Peyer's patch (tissue), 4 donors: ENCODE data around the gene RETREG2.

Experiments used
- POLR2A ChIP-seq, 2 donors: fragments of 450-650 bp; IDR thresholded peaks; one replicate each; pipeline ENCODE4 v1.5.1; 2017; ENCODE audit warnings: antibody characterized with exemption in 2 of 2, mild to moderate bottlenecking in 2 of 2, moderate library complexity in 2 of 2
- TF ChIP-seq, protein P1 (sequence below), 6 experiments: fragments of 450-650 bp in 4 of 6; fragments of 200-600 bp in 2 of 6; sonication (generic) in 1 of 6; IDR thresholded peaks; one replicate each; pipeline ENCODE4 v1.5.1; 2017 to 2019; ENCODE audit warnings: antibody characterized with exemption in 6 of 6, mild to moderate bottlenecking in 3 of 6, moderate library complexity in 1 of 6

DNA sequence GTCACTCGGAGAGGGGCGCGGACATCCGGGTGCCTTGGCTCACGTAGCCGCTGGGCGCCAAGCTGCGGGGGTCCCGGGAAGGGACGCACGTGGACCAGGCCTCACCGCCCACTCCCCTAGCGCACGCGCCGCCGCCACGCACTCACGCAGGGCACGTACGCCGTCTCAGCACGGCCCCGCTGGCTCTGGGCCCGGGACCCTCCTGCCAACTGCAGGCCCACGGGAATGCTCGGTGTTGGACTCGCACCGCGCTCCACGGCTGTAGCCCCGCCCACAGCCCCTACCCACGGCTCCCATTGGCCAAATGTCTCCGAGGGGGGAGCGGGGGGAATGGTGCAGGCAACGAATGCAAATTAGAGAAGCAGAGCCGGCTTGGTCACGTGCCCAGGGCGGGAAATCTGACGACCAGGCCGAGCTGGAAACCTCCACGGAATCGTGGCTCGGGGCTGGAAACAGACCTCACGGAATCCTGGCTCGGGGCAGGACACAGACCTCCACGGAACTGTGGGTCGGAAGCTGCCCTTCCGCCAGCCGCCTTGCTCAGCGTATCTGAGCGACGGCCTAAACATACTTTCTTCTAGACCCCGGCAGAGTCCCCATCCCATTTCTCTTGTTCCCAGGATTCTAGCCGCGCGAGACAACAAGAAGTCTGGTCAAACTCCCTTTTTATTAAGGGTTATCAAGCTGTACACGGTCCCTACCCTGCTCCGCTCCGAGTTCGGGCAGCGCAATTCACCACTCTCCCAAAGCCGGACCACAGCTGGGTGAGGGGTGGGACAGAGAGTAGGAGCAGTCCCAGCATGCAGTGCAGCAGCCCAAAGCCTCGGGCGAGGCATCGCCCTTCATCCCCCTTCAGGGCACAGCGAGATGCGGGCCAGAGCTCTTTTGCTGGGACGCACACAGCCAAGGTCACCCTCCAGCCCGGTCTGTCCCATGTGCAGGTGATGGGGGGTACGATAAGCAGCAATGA, 40.9 kb downstream of the RETREG2 start, which contains the start of gene ABCB6:
- TF ChIP-seq, protein P1, sequence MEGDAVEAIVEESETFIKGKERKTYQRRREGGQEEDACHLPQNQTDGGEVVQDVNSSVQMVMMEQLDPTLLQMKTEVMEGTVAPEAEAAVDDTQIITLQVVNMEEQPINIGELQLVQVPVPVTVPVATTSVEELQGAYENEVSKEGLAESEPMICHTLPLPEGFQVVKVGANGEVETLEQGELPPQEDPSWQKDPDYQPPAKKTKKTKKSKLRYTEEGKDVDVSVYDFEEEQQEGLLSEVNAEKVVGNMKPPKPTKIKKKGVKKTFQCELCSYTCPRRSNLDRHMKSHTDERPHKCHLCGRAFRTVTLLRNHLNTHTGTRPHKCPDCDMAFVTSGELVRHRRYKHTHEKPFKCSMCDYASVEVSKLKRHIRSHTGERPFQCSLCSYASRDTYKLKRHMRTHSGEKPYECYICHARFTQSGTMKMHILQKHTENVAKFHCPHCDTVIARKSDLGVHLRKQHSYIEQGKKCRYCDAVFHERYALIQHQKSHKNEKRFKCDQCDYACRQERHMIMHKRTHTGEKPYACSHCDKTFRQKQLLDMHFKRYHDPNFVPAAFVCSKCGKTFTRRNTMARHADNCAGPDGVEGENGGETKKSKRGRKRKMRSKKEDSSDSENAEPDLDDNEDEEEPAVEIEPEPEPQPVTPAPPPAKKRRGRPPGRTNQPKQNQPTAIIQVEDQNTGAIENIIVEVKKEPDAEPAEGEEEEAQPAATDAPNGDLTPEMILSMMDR (IDR thresholded peaks at IDR 0.05), result peak in 1 of 6 experiments; percentile 9
- peak; percentile 51 to 59 for TF ChIP-seq POLR2A (IDR thresholded peaks at IDR 0.05)
